ENCODE results near the gene ENPP4.

DNA sequence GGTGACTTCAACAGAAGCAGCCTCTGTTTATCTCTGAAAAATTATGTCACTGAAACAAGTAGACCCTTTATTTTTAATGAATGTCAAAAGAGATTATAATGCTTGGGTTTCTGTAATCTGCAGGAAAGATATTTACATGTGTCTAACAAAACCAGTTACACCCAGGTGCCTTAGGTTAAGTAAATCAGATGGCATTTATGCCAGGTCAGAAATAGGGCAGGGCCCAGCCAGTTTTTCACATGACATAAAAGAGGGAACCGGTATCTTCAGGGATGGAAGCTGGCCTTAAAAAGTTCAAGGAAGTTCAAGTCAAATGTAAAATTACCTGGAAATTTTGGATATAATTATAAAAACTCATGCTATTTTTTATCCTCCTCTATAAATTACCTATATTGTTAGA lies 14.2 kb upstream of the ENPP4 start:
- TF ChIP-seq CTCF (conservative IDR thresholded peaks at IDR 0.05; ENCODE audit: low read depth, low read length) (no peak), CEBPB (IDR thresholded peaks at IDR 0.05; ENCODE audit: low read depth, low read length) (no peak), RAD21 (IDR thresholded peaks at IDR 0.05; ENCODE audit: low read length) (no peak)

Data from IMR-90 (cell line).